Measurements from ENCODE around the gene N4BP2L2.

N4BP2L2 gene

GRCh38 chr13:32384702-32385101 is 153.9 kb downstream of the N4BP2L2 start:
- Histone ChIP-seq H3K27ac (ENCODE audit: low read depth in 2 of 2, low read length in 2 of 2) (no peak overlapping the region), H3K9me3 (ENCODE audit: control insufficient read depth in 2 of 2, low read length in 2 of 2) (no peaks in the 10 kb centered on the region), H3K4me1 (ENCODE audit: control insufficient read depth in 2 of 2, insufficient read depth in 2 of 2, low read length in 2 of 2) (no peaks in the 10 kb centered on the region), H3K4me3 (ENCODE audit: low read length in 2 of 2) (no peak overlapping the region), H3K9ac (ENCODE audit: low read depth in 1 of 2, low read length in 2 of 2) (no peak overlapping the region), H3K27me3 (ENCODE audit: control insufficient read depth in 2 of 2, insufficient read depth in 2 of 2, low read length in 2 of 2) (no peaks in the 10 kb centered on the region), H3K36me3 (ENCODE audit: control insufficient read depth in 2 of 2, insufficient read depth in 2 of 2, low read length in 2 of 2) (peaks cover 0 to 3% of the 10 kb centered on the region in 2 donors)

- no peaks in the 10 kb centered on the region for H3K27me3 ChIP-seq (ENCODE audit: control insufficient read depth in 2 of 2, insufficient read depth in 2 of 2, low read length in 2 of 2)
- peaks cover 0 to 3% of the 10 kb centered on the region in 2 donors for H3K36me3 ChIP-seq (ENCODE audit: control insufficient read depth in 2 of 2, insufficient read depth in 2 of 2, low read length in 2 of 2)
- no peak overlapping the region for H3K27ac ChIP-seq (ENCODE audit: low read depth in 2 of 2, low read length in 2 of 2)
Observed at GRCh38 chr13:32383836-32384618, 154.6 kb downstream of the N4BP2L2 start.

More at GRCh38 chr13:32383836-32384618, 154.6 kb downstream of the N4BP2L2 start:
- H3K4me3 ChIP-seq (ENCODE audit: low read length in 2 of 2) = no peak overlapping the region
- H3K9me3 ChIP-seq (ENCODE audit: control insufficient read depth in 2 of 2, low read length in 2 of 2) = no peaks in the 10 kb centered on the region
- H3K4me1 ChIP-seq (ENCODE audit: control insufficient read depth in 2 of 2, insufficient read depth in 2 of 2, low read length in 2 of 2) = no peaks in the 10 kb centered on the region
- H3K9ac ChIP-seq (ENCODE audit: low read depth in 1 of 2, low read length in 2 of 2) = no peak overlapping the region

Data from mucosa of rectum (tissue), 2 donors.